IPS-18a (cell line): ENCODE results near the gene MMRN2.
"Not testable (repeated sequence)": the region's sequence is repeated elsewhere in the genome, so short reads cannot be mapped to it uniquely, and the experiment has no call there.

ENCODE experiments used
- H3K27ac ChIP-seq: one replicate; pipeline ENCODE4 v1.5.1; 2013; ENCODE audit warnings: low read length
- H3K27me3 ChIP-seq: one replicate; pipeline ENCODE4 v1.6.1; 2013; ENCODE audit warnings: mild to moderate bottlenecking, low read length; ENCODE audit not compliant: control insufficient read depth, insufficient read depth
- H3K36me3 ChIP-seq: one replicate; pipeline ENCODE4 v1.6.1; 2013; ENCODE audit warnings: low read depth, low read length; ENCODE audit not compliant: control insufficient read depth
- H3K4me1 ChIP-seq: one replicate; pipeline ENCODE4 v1.6.1; 2013; ENCODE audit warnings: low read depth, low read length; ENCODE audit not compliant: control insufficient read depth
- H3K4me3 ChIP-seq: one replicate; pipeline ENCODE4 v1.5.1; 2013; ENCODE audit warnings: low read length
- H3K9ac ChIP-seq: one replicate; pipeline ENCODE4 v1.6.1; 2013; ENCODE audit warnings: mild to moderate bottlenecking, low read length, moderate library complexity
- H3K9me3 ChIP-seq: one replicate; pipeline ENCODE4 v1.6.1; 2013; ENCODE audit warnings: low read depth, low read length; ENCODE audit not compliant: control insufficient read depth

MMRN2 gene

DNA sequence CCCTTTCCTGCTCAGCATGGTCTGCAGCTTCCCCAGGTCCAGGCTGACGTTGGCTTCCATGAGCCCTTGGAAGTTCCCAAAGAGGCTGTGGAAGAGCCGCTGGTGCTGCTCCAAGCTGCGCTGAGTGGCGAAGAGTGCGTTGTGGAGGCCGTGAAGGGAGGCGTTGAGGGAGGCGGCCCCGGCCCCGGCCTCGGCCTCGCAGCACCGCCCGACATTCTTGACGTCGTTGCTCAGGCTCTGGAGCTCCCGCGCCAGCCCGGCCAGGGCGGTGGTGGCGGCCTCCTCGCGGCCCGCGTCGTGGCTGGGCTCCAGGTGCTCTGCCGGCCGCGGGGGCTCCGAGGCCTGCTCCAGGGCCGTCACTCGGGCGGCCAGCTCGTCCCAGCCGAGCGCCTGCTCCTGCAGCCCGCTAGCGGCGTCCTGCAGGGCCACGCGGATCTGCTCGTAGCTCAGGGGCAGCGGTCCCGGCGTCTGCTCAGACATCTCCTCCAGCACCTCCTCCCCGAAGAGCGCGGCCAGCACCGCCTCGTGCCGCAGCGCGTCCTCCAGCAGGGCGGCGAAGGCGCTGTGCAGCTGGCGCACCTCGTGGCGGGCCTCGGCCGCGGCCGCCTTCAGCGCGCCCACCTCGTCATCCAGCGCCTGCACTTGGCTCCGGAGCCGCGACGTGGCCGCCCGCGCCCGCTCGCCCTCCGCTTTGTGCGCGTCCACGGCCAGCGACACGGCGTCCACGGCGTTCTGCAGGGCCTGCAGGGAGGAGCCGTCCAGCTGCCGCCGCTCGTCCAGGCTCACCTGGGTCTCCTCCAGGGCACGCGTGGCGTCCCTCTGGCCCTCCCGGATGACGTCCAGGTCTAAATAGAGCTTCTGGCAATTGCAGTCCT lies 14.7 kb downstream of the MMRN2 start:
- Histone ChIP-seq H3K27me3 (no peaks in the 10 kb centered on the region), H3K4me3 (no peak overlapping the region), H3K4me1 (peaks cover 4% of the 10 kb centered on the region), H3K27ac (no peak overlapping the region), H3K36me3 (no peaks in the 10 kb centered on the region), H3K9me3 (no peaks in the 10 kb centered on the region), H3K9ac (no peak overlapping the region)

DNA sequence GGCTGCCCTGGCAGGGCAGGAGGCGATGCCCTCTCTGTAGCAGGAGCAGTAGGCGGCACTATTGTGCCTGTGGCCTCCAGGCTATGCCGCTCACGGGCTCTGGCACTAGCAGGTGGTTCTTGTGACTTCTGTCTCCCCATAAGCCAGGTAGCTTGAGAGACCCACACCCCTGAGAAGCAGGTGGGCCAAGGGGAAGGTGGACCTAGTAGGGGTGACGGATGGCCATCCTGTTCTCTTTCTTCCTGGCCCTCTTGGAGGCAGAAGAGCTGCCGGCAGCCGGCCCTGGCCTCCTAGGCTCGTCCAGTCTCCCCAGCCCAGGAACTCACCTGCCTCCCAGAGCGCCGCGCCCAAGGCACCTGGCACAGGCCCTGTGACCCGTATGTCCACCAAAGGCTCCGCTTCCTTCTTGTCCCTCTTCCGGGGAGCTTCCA lies 15.4 kb downstream of the MMRN2 start:
- no peak overlapping the region for H3K9ac ChIP-seq
- no peaks in the 10 kb centered on the region for H3K9me3 ChIP-seq
- H3K27me3 ChIP-seq = no peaks in the 10 kb centered on the region
- no peak overlapping the region for H3K4me3 ChIP-seq
- H3K4me1 ChIP-seq = peaks cover 4% of the 10 kb centered on the region
- H3K36me3 ChIP-seq = no peaks in the 10 kb centered on the region
- no peak overlapping the region for H3K27ac ChIP-seq

DNA sequence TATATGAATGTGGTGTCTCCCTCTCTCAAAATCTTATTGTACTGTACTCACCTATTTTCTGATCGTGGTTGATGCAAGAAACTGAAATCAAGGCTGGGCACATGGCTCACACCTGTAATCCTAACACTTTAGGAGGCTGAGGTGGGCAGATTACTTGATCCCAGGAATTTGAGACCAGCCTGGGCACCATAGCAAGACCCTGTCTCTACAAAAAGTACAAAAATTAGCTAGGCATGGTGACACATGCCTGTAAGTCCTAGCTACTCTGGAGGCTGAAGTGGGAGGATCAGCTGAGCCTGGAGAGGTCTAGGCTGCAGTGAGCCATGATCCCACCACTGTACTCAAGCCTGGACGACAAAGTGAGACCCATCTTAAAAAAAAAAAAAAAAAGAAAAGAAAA lies 16.0 kb downstream of the MMRN2 start:
- no peaks in the 10 kb centered on the region for H3K36me3 ChIP-seq
- no peak overlapping the region for H3K27ac ChIP-seq
- no peak overlapping the region for H3K4me3 ChIP-seq
- no peaks in the 10 kb centered on the region for H3K9me3 ChIP-seq
- no peak overlapping the region for H3K9ac ChIP-seq
- no peaks in the 10 kb centered on the region for H3K27me3 ChIP-seq
- H3K4me1 ChIP-seq = peaks cover 4% of the 10 kb centered on the region

DNA sequence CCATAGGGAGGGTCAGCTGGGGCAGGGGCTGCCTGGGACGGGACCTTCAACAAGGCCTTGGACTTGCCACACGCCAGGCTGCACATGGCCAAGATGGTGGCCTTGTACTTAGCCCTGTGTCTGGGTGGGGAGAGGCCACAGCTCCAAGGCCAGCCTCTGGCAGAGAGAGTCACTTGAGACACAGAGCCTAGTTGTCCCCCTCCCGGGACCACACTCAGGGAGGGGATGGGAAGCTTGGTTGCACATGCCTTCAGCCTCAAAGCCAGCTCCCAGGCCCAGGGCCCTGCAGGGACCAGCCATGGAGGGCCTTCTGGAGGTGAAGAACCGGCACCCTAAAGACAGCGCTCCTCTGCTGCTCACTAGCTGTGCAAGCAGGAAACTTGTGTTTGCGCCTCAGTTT lies 16.7 kb downstream of the MMRN2 start:
- Histone ChIP-seq H3K9ac (no peak overlapping the region), H3K9me3 (no peaks in the 10 kb centered on the region), H3K4me1 (peaks cover under 1% of the 10 kb centered on the region), H3K36me3 (no peaks in the 10 kb centered on the region), H3K27ac (no peak overlapping the region), H3K4me3 (no peak overlapping the region), H3K27me3 (no peaks in the 10 kb centered on the region)

DNA sequence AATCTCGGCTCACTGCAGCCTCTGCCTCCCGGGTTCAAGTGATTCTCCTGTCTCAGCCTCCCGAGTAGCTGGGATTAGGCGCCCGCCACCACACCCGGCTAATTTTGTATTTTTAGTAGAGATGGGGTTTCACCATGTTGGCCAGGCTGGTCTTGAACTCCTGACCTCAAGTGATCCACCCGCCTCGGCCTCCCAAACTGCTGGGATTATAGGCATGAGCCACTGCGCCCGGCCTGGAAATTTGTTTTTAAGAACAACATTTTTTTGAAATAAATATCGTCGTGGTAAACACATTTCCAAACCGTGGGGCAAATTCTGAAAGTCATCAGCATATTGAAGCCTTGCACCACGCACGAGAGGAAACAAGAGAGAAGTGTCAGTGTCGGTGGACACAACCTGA lies 17.3 kb downstream of the MMRN2 start:
- not testable (repeated sequence) for H3K9me3 ChIP-seq, H3K9ac ChIP-seq, H3K4me3 ChIP-seq, H3K27ac ChIP-seq, H3K4me1 ChIP-seq, H3K27me3 ChIP-seq, H3K36me3 ChIP-seq

DNA sequence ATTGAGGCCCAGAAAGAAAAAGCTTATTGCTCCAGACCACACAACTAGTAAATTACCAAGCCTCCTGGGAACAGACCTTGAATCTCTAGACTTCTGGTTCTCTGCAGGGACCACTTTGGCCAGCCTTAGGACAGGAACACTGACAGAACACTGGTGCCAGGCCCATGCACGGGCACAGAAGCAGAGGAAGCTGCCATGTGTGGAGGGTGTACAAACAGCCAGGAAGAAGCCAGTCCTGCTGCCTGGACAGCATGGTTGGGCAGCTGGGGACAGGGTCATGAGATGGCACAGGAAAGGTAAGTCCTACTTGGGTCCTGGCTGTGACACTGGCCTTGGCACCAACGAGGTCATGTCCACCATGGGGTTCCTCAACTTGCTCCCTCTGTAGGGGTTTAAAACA lies 19.2 kb downstream of the MMRN2 start:
- H3K4me1 ChIP-seq = no peaks in the 10 kb centered on the region
- H3K9me3 ChIP-seq = no peaks in the 10 kb centered on the region
- no peaks in the 10 kb centered on the region for H3K27me3 ChIP-seq
- H3K9ac ChIP-seq = no peak overlapping the region
- H3K4me3 ChIP-seq = no peak overlapping the region
- H3K27ac ChIP-seq = no peak overlapping the region
- no peaks in the 10 kb centered on the region for H3K36me3 ChIP-seq

DNA sequence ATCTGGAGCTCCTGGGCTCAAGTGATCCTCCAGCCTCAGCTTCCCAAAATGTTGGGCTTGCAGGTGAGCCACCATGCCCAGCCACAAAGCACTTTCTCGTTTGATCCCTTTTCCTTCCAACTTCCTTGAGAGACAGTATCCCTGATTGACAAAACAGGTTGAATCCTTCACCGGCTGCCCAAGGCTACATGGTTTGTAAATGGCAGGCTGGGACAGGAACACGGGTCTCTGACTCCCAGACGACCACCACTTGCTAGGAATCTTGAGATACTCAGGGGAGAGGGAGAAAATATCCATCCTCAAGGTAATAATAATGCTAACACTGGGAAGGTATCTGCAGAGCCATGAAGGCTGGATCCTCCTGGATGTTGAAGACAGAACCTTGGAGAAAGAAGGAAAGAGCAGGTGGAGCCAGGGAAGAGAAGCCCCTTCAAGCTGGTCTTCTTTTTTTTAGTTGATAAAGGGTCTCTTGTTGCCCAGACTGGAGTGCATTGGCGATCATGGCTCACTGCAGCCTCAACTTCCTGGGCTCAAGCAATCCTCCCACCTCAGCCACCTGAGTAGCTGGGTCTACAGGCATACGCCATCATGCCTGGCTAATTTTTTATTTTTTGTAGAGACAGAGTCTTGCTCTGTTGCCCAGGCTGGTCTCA lies 19.8 kb downstream of the MMRN2 start:
- H3K36me3 ChIP-seq = no peaks in the 10 kb centered on the region
- H3K4me1 ChIP-seq = no peaks in the 10 kb centered on the region
- no peaks in the 10 kb centered on the region for H3K9me3 ChIP-seq
- no peak overlapping the region for H3K27ac ChIP-seq
- no peak overlapping the region for H3K9ac ChIP-seq
- no peak overlapping the region for H3K4me3 ChIP-seq
- H3K27me3 ChIP-seq = no peaks in the 10 kb centered on the region

DNA sequence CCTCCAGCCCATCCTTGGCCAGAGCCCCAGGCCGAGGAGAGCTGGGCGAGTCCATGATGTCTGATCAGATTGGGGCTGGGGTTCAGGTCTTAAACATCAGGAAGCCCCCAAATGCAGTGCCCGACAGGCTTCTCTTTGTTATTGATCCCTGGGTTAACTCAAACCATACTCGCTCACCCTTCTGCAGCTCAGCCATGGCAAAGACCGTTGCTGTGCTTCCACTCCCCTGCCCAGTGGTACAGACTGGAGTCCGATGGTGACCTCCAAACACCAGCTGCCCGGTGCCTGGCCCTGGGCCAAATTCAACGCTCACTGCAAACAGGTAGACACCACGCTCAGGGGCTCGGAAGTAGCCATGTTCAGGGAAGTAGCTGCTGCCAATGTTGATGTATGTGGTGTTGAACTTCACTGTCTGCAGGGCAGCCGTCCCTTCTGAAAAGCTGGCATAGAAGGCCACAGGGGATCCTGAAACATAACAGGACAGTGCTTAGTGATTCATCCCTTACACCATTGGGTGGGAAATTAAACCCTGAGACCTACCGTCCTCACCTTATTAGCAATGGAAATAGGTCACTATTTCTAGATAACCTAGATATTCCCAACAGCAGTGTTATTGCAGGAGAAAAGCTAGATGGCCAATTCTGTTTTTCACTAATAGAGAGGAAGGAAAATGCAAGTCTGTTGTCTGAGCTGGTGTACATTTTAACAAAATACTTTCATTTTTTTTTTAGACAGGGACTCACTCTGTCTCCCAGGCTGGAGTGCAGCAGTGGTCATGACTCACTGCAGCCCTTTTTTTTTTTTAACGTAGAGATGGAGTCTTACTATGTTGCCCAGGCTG lies 20.5 kb downstream of the MMRN2 start:
- Histone ChIP-seq H3K9me3 (no peaks in the 10 kb centered on the region), H3K36me3 (peaks cover under 1% of the 10 kb centered on the region), H3K9ac (no peak overlapping the region), H3K4me1 (no peaks in the 10 kb centered on the region), H3K4me3 (no peak overlapping the region), H3K27me3 (no peaks in the 10 kb centered on the region), H3K27ac (no peak overlapping the region)

DNA sequence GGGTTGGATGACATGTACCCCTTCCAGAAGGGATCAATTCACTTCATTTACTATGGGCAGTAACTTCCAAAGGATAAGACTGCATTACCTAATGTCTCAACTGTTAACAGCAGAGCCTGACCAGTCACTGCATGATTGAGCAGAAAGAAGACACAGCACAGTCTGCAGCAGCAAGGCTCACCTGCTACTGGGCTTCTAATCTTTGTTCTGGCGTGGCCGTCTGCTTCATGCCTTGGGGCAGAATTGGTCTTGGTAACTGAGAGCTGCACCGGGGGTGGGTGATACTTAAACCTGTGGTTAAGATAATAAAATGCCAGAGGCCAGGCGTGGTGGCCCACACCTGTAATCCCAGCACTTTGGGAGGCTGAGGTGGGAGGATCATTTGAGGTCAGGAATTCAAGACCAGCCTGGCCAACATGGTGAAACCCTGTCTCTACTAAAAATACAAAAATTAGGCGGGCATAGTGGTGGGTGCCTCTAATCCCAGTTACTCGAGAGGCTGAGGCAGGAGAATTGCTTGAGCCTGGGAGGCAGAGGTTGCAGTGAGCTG lies 23.2 kb downstream of the MMRN2 start:
- not testable (repeated sequence) for H3K27ac ChIP-seq, H3K4me3 ChIP-seq, H3K9ac ChIP-seq, H3K9me3 ChIP-seq, H3K27me3 ChIP-seq, H3K4me1 ChIP-seq
- H3K36me3 ChIP-seq = peaks cover 16% of the 10 kb centered on the region

DNA sequence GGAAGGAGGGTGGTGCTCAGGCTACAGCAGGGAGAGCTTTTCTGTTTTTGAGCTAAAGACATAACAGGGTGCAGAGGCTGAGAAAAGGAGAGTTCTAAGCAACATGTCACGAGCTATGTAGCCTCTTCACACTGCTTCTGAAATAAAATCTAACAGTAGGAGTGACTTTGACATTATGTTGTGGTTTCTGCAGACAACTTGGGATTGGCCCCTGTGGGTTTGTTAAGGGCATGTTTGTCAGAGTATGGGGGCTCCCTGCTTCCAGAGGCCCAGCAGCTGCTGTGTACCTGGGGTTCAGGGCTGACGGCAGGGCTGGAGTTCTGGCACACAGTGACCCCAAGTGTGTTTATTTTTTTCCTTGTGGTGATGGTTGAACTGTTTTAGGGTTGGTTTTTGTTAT lies 24.7 kb downstream of the MMRN2 start:
- Histone ChIP-seq H3K9ac (no peak overlapping the region), H3K27ac (no peak overlapping the region), H3K36me3 (peaks cover 24% of the 10 kb centered on the region), H3K4me1 (no peaks in the 10 kb centered on the region), H3K9me3 (no peaks in the 10 kb centered on the region), H3K27me3 (no peaks in the 10 kb centered on the region), H3K4me3 (no peak overlapping the region)

DNA sequence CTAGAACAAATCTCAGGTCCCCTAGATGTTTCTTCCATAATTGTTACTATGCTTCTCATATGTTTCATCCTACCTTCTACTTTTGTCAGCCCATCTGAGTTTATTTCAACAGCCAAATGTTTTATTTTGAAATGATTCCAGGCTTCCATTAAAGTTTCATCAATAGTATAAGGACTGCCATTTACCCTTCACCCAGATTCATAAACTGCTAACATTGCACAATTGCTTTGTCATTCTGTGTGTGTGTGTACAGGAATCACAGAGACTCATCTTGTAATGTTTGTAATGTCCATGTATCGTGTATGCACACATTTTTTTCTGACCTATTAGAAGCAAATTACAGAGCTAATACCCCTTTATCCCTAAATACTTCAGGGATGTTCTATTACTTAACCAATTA lies 25.5 kb downstream of the MMRN2 start:
- Histone ChIP-seq H3K4me3 (no peak overlapping the region), H3K27me3 (no peaks in the 10 kb centered on the region), H3K36me3 (peaks cover 29% of the 10 kb centered on the region), H3K9me3 (no peaks in the 10 kb centered on the region), H3K9ac (no peak overlapping the region), H3K27ac (no peak overlapping the region), H3K4me1 (no peaks in the 10 kb centered on the region)
